ENCODE data around the gene ST7. TPM values are rescaled to one million over a fixed set of nuclear protein-coding genes. Genes with fewer than 3 reads are reported as not detected.

ST7 gene
- total and polyA plus RNA-seq, 2 of the 13 experiments (the other 11 are each of a cell fraction or from before 2014, with no cell fraction given): 17.3 to 23.5 TPM

- TF ChIP-seq, protein P1, sequence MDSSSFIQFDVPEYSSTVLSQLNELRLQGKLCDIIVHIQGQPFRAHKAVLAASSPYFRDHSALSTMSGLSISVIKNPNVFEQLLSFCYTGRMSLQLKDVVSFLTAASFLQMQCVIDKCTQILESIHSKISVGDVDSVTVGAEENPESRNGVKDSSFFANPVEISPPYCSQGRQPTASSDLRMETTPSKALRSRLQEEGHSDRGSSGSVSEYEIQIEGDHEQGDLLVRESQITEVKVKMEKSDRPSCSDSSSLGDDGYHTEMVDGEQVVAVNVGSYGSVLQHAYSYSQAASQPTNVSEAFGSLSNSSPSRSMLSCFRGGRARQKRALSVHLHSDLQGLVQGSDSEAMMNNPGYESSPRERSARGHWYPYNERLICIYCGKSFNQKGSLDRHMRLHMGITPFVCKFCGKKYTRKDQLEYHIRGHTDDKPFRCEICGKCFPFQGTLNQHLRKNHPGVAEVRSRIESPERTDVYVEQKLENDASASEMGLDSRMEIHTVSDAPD (CRISPR knock-in tag; IDR thresholded peaks at IDR 0.05): no peak
- TF ChIP-seq ZNF776 (CRISPR knock-in tag; IDR thresholded peaks at IDR 0.05): no peak
- no peak for TF ChIP-seq ZFP41 (CRISPR knock-in tag; IDR thresholded peaks at IDR 0.05; ENCODE audit: borderline replicate concordance)
- 0 out of 2 replicates have a peak, but pooled peaks have one; percentile 12 for TF ChIP-seq BCL6 (CRISPR knock-in tag; IDR thresholded peaks at IDR 0.05)
- TF ChIP-seq ZNF33A (CRISPR knock-in tag; IDR thresholded peaks at IDR 0.05; ENCODE audit: borderline replicate concordance): no peak
- no peak for TF ChIP-seq ZSCAN22 (CRISPR knock-in tag; IDR thresholded peaks at IDR 0.05)
- TF ChIP-seq NFKBIZ (CRISPR knock-in tag; IDR thresholded peaks at IDR 0.05): no peak
- no peak for TF ChIP-seq ZKSCAN1 (IDR thresholded peaks at IDR 0.05; ENCODE audit: low read length)
- TF ChIP-seq MAFF (IDR thresholded peaks at IDR 0.05; ENCODE audit: low read depth, low read length): no peak
- TF ChIP-seq SMAD1 (CRISPR knock-in tag; IDR thresholded peaks at IDR 0.05; ENCODE audit: borderline replicate concordance, low read depth): no peak
- no peak for TF ChIP-seq ZNF10 (CRISPR knock-in tag; IDR thresholded peaks at IDR 0.05; ENCODE audit: borderline replicate concordance, low read depth)
- peak; percentile 37; the same call in 1 of the 2 replicates for TF ChIP-seq NCOR1 (IDR thresholded peaks at IDR 0.05; ENCODE audit: borderline replicate concordance, low read length)
- peak; percentile 65; the same call in 1 of the 2 replicates for TF ChIP-seq AHDC1 (CRISPR knock-in tag; IDR thresholded peaks at IDR 0.05; ENCODE audit: borderline replicate concordance)
- TF ChIP-seq, protein P2, sequence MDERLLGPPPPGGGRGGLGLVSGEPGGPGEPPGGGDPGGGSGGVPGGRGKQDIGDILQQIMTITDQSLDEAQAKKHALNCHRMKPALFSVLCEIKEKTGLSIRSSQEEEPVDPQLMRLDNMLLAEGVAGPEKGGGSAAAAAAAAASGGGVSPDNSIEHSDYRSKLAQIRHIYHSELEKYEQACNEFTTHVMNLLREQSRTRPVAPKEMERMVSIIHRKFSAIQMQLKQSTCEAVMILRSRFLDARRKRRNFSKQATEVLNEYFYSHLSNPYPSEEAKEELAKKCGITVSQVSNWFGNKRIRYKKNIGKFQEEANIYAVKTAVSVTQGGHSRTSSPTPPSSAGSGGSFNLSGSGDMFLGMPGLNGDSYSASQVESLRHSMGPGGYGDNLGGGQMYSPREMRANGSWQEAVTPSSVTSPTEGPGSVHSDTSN (CRISPR knock-in tag; IDR thresholded peaks at IDR 0.05): no peak
- TF ChIP-seq ZNF788 (CRISPR knock-in tag; IDR thresholded peaks at IDR 0.05; ENCODE audit: borderline replicate concordance): no peak
- no peak for TF ChIP-seq ADNP (CRISPR knock-in tag; IDR thresholded peaks at IDR 0.05)
- no peak for TF ChIP-seq MAFG (CRISPR knock-in tag; IDR thresholded peaks at IDR 0.05)
Observed at GRCh38 chr7:117077658-117078057, 124.4 kb downstream of the ST7 start (continued).
